GM19468 (cell line): ENCODE results near the gene ZCCHC8.
"Not testable (repeated sequence)": the region's sequence is repeated elsewhere in the genome, so short reads cannot be mapped to it uniquely, and the experiment has no call there.

Experiments
- ATAC-seq: cut with Tn5 transposase; IDR thresholded peaks from one replicate; pipeline ENCODE4 v1.9.1; 2021; ENCODE audit warnings: mild to moderate bottlenecking, moderate library complexity, moderate number of reproducible peaks; ENCODE audit not compliant: unreplicated experiment; ENCODE audit errors: extremely low read depth

Gene ZCCHC8

DNA sequence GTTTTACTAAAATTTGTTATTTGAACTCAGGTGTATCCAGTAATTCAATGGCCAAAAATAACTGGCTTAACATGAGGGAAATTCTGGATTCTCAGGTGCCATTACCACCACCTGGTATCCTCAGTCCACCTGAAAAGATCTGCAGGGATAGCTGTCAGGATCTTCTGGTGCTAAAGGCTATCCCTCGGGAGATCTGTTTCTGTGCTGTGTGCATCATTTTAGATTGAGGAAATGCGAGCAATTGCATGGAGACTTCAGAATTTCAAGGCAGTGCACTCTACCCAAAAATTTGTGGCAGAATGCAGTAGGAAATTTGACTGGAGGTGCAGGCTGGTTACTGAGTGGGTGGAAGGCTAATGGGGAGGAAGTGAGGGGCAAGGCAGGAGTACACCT is 26.4 kb downstream of the ZCCHC8 start:
- no peak for ATAC-seq

GRCh38 chr12:122473543-122474323 is 27.0 kb downstream of the ZCCHC8 start:
- ATAC-seq = no peak

GRCh38 chr12:122471324-122472226 is 29.2 kb downstream of the ZCCHC8 start:
- no peak for ATAC-seq

DNA sequence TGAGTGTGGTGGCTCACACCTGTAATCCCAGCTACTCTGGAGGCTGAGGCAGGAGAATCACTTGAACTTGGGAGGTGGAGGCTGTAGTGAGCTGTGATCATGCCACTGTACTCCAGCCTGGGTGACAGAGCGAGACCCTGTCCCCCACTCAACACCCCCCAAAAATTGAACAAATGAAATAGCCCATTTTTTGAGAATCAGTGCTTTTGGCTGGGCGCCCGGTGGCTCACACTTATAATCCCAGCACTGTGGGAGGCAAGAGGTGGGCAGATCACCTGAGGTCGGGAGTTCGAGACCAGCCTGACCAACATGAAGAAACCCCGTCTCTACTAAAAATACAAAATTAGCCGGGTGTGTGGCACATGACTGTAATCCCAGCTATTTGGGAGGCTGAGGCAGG is 30.2 kb downstream of the ZCCHC8 start:
- ATAC-seq = not testable (repeated sequence)

- ATAC-seq = not testable (repeated sequence)
Observed at GRCh38 chr12:122469856-122470255, 30.9 kb downstream of the ZCCHC8 start.

- no peak for ATAC-seq
Observed at GRCh38 chr12:122467983-122468382, 32.7 kb downstream of the ZCCHC8 start.

DNA sequence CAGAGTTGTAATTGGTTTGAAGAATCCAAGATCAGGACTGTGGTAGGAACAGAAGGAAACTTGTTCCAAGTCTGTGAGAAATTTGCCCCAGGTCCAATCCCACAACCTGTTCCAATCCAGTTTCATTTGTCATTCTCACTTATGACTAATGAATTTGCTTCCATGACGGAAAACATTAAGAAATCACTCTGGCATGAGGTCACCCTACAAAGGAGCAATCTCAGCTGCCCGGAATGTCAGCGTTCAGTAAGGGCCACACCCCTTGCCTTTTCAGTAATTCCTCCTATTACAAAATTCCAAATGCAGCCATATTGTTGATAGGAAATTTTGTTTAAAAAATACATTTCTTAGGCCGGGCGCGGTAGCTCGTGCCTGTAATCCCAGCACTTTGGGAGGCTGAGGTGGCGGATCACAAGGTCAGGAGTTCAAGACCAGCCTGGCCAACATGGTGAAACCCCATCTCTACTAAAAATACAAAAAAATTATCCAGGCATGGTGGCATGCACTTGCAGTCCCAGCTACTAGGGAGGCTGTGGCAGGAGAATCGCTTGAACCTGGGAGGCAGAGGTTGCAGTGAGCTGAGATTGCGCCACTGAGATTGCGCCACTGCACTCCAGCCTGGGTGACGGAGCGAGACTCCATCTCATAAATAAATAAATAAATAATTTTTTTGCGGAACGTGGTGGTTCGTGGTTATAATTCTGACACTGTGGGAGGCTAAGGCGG is 36.3 kb downstream of the ZCCHC8 start:
- ATAC-seq = not testable (repeated sequence)

GRCh38 chr12:122460641-122461040 is 40.1 kb downstream of the ZCCHC8 start:
- ATAC-seq = no peak

- no peak for ATAC-seq
Observed at GRCh38 chr12:122460061-122460460, 40.7 kb downstream of the ZCCHC8 start.

- ATAC-seq = no peak
Observed at GRCh38 chr12:122459211-122459610, 41.5 kb downstream of the ZCCHC8 start.

DNA sequence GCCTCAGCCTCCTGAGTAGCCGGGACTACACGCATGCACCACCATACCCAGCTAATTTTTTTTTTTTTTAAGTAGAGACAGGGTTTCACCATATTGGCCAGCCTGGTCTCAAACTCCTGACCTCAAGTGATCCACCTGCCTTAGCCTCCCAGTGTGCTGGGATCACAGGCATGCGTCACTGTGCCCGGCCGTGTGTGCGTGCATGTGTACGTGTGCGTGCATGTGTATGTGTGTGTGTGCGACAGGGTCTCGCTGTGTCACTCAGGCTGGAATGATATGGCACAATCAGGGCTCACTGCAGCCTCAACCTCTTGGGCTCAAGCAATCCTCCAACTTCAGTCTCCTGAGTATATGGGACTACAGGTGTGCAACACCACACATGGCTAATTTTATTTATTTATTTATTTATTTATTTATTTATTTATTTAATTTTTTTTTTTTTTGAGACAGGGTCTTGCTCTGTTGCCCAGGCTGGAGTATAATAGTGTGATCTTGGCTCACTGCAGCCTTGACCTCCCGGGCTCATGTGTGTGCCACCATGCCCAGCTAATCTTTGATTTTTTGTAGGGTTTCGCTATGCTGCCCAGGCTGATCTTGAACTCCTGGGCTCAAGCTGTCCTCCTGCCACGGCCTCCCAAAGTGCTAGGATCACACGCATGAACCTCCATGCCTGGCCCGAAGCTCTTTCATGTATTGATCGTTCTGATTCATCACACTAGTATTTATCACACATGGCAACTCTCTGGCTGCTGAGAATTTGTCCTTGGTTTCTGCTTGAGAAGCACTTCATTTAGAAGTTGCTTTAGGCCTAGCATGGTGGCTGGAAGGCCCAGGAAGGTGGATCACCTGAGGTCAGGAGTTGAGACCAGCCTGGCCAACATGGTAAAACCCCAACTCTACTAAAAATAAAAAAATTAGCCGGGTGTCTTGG is 42.4 kb downstream of the ZCCHC8 start:
- ATAC-seq = no peak

GRCh38 chr12:122457627-122458026 is 43.1 kb downstream of the ZCCHC8 start:
- ATAC-seq = no peak

DNA sequence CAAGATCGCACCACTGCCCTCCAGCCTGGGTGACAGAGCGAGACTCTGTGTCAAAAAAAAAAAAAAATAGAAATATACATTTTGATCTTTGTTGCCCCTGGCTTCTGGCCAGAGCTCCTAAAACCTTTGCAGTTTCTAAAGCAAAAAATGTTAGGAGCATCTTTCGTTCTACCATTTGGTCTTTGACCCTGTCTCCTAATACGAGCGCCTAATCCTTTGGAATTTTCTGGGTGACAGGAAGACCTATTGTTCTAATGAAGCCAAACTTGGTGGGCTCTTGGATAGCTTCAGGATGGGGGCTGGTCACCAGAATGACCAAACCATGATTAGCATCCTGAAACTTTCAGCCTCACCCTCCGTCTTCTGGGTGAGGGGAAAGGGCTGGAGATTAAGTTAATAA is 46.0 kb downstream of the ZCCHC8 start:
- no peak for ATAC-seq

DNA sequence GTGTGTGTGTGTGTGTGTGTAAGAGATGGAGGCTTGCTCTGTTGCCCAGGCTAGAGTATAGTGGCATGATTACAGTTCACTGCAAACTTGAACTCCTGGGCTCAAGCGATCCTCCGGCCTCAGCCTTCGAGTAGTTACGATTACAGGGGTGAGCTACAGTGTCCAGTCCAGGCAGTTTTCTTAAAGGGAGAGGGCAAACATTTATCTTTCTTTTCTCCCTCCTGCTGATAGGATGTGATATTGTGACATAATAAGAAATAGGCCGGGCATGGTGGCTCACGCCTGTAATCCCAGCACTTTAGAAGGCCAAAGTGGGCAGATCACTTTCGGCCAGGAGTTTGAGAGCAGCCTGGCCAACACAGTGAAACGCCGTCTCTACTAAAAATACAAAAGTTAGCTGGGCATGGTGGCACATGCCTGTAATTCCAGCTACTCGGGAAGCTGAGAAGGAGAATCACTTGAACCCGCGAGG is 46.4 kb downstream of the ZCCHC8 start:
- ATAC-seq = no peak

DNA sequence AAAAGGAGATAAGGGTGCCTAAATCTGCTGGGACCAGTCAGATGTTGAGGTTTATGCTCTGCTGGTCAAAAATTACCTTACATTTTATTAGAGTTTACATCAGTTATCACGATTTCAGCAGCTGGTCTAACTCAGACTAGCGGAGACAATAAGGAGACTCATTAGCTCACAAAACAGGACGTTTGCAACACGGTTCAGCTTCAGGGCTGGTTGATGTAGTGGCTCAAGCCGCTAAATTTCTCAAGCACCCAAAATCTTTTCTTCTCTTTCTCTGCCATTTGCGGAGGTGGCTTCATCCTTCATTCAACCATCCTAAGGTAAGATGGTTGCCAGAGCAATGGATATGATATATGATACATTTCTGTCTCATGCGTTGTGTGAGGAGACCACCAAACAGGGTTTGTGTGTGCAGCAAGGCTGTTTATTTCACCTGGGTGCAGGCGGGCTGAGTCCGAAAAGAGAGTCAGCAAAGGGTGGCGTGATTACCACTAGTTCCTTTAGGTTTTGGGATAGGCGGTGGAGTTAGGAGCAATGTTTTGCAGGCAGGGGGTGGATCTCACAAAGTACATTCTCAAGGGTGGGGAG is 47.9 kb downstream of the ZCCHC8 start:
- no peak for ATAC-seq

- ATAC-seq = no peak
Observed at GRCh38 chr12:122449317-122449716, 51.4 kb downstream of the ZCCHC8 start.

DNA sequence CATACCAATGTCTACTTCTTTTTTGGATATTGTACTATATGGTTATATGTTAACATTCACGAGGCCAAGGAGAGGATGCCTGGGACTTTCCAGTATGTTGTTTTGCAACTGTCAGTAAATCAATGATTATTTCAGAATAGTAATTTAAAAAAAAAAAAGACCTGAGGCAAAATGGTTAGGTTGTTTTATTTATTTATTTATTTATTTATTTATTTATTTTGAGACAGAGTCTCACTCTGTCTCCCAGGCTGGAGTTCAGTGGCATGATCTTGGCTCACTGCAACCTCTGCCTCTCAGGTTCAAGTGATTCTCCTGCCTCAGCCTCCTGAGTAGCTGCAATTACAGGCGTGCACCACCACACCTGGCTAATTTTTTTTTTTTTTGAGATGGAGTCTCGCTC is 52.9 kb downstream of the ZCCHC8 start:
- not testable (repeated sequence) for ATAC-seq

- ATAC-seq = not testable (repeated sequence)
Observed at GRCh38 chr12:122446390-122446789, 54.3 kb downstream of the ZCCHC8 start.

- not testable (repeated sequence) for ATAC-seq
Observed at GRCh38 chr12:122444071-122444470, 56.7 kb downstream of the ZCCHC8 start.
